Measurements from ENCODE around the gene STK38L.
"Not testable (repeated sequence)": the region's sequence is repeated elsewhere in the genome, so short reads cannot be mapped to it uniquely, and the experiment has no call there.

STK38L gene

GRCh38 chr12:27229367-27229766, 14.7 kb upstream of the STK38L start:
- peak; percentile 76 for DNase-seq

DNA sequence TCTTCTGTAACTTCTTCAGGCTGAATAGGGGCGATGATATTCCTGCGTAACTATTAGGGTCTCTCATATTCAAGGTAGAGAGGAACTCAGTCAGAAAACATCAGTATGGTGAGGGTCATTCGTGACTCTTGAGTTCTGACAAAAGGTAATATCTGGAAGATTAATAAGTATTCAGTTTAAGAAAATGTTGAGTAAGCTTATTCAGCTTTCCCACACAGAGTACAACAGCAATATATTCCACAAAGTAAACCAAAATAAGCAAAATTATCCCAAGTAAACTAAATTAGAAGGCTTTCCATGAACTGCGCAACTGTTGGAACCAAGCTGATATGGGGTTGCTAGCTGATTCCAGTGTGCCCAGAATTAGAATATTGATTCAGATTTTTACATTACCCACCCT, 12.7 kb upstream of the STK38L start:
- not testable (repeated sequence) for DNase-seq

- no peak for DNase-seq
These were observed 10.3 kb upstream of the STK38L start for GRCh38 chr12:27233814-27234213.

- DNase-seq = peak; percentile 77
These were observed 7.6 kb upstream of the STK38L start for GRCh38 chr12:27236498-27236897.

- peak; percentile 87 for DNase-seq
These were observed 6.0 kb upstream of the STK38L start for GRCh38 chr12:27237790-27238771.

DNA sequence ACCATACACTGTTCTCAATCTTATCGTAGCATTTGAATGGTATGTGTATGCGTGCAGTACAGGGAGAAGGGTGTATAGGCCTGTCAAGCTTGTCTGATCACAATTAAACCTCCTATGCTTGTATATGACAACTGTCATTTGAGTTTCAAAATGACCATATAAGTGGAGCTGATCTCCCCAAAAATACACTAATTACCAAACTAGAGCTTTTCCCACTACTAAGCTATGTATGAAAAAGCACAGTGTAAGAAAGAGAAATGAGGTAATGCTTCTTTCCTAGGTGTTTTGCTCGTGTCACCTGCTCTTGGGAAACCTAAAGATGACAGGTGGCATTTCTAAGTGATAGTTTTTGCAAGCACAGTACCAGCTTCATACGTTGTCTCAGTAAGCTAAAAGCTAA, 1.1 kb upstream of the STK38L start:
- no peak for DNase-seq

GRCh38 chr12:27244689-27245488, 803 bp downstream of the STK38L start:
- DNase-seq = peak; percentile 72

DNA sequence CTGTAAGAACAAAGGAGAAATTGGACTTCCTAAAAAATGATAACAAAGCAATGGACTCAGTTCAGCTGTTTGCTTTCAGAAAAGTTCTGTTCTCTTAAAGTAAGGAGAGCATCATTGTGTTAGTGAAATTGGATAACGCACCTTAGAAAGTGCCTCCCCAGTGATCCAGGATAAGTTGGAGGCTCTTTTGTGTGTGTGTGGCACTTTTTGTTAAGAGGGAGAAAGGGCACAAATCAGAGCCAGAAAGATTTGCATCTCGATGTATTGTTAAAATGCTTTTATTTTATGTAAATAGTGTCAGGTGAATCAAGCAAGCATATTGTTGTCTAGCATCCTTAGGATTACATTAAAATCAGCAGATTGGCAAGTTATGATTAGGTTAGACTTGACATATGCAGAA, 2.1 kb downstream of the STK38L start:
- DNase-seq = no peak

DNA sequence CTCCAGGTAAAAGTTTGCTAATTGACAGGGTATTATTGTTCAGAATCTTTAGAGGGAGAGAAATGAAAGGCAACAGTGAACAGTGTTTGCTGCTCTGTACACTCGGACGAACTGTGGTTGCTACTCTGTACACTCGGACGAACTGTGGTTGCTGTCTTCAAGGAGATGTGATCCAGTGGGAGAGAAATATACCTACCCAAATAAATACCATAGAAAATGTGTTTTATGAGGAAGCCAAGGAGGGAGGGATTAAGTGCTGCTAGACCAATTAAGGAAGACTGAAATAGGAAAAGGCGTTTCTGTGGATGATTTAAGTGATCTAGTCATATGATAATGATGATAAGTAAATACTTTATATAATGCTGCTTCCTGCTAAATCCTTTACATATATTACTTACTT, 2.7 kb downstream of the STK38L start:
- DNase-seq = no peak

DNA sequence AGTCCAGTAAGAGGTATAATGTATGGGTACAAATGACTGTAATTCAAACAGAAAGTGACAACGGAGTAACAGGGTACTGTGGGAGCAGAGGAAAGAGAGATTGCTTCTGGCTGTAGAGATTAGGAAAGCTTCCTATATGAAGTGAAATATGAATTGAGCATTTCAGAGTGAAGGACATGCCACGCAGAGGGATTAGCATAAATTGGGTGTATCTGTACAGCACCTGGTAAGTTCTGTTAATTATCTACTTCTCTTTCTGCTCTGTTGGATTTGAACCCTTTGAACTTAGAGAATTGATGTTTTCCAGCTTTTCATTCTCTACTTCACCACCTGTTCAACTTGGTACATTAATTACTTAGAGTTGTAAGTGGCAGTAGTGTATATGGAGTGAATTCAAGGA, 8.8 kb downstream of the STK38L start:
- peak; percentile 73 for DNase-seq

DNA sequence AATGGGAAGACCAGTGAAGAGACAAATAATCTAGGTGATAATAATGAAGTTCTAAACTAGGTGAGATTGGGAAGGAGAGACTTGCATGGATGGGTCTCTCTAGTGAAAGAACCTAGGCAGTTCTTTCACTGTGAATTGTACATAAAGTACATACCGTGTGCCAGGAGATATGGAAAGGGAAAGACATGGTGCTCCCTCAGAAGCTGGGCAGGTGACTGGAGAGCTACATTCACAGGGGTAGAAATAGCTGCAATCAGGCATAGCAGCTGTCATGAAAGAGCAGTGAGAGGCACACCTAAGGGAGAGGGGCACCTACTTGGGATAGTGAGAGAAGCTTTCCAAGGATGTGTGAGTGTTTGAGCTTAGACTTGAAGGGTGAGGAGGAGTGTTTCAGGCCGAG, 9.3 kb downstream of the STK38L start:
- DNase-seq = no peak

DNA sequence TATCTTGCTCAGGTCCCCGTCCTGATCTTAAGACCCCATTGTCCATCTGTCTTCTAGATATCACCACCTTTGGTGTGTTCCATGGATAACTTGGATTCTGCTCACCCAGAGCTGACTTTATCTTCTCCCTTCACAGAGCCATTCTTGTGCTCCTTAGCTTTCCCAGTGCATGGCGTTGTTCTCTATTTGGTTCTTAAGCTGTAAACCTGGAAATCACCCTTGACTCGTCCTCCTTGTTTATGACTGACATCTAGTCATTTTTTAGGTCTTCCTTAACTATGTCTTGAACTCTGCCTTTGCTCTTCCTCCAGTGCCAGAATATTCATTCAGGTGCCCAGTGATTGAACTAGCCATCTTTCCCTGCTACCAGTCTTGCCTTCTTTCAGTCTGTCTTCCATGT, 11.7 kb downstream of the STK38L start:
- no peak for DNase-seq

GRCh38 chr12:27257104-27257843, 13.2 kb downstream of the STK38L start:
- no peak for DNase-seq

- no peak for DNase-seq
These were observed 16.7 kb downstream of the STK38L start for GRCh38 chr12:27260746-27261145.

- no peak for DNase-seq
These were observed 17.8 kb downstream of the STK38L start for GRCh38 chr12:27261866-27262265.

DNA sequence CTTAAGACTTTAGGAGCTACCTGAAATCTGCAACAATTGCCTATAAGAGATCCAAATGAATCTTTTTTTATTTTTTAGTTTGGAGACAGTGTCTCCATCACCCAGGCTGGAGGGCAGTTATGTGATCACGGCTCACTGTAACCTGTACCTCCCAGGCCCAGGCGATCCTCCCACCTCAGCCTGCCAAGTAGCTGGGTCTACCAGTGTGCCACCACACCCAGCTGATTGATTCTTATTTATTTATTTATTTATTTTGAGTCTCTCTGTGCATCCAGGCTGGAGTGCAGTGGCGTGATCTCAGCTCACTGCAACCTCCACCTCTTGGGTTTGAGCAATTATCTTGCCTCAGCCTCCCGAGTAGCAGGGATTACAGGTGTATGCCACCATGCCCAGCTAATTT, 26.1 kb downstream of the STK38L start:
- DNase-seq = no peak

DNA sequence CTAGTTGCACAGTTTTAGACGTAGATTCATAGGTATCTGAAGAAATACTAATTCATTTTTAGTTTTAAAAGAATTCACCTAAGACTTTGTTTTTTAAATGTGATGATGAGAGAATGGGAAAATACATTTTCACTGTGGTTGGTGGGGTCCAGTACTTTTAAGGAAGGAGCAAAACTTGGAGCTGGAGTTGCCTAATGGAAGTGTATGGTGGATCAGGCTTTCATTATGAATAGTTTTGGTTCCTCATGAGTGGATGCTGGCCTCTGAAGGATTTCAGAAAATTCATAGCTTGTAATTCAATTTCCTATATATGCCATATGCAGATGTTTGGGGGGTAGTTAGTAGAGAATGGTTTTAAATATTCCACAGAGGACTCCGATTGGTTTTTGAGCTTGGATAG, 27.1 kb downstream of the STK38L start:
- DNase-seq = no peak

DNA sequence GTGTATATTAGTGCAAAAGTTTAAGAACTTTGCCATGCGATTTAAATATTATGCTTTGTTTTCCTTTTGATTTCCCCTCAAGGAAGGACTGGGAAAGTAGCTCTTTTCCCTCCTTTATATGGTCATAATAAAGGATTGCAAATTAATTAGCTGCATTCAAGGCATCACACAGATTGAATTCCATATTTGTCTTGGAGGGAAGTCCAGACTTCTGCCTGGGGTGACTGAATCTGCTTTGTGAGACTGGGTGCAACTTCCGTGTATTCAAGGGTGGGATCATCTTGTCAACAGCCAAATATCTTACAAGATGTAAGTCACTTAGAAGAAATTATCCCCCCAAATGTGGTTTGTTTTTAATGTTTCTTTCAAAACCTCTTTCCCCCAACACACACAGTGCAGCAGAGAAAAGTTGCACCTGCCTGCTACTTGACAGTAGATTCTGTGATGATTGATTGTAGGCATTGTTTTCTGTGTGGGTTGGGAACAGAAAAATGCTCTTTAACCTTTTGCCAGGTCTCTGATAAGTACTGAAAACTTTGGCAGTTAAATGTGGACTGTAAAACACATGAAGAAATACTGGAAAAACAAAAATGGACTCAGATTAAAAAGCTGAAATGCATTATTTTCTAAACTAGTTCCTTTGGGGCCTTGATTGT, 28.4 kb downstream of the STK38L start:
- DNase-seq = no peak

DNA sequence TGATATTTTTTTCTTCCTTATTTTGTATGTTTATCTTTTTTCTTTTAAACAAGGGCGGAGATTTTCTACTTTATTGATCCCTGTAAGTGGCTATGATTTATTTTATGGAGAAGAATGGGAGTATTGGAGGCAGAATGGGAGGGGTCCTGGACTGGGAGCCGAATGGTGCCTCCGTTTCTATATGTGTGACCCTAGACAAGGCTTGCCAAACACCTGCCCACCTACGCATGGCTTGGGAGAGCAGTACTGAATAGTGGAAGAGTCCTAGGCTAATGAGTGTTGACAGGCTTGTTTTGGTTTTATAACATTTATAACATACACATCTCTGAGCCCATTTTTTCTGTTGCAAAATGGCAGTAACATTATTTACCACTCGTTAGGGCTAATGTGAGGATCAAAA, 29.0 kb downstream of the STK38L start:
- DNase-seq = no peak

DNA sequence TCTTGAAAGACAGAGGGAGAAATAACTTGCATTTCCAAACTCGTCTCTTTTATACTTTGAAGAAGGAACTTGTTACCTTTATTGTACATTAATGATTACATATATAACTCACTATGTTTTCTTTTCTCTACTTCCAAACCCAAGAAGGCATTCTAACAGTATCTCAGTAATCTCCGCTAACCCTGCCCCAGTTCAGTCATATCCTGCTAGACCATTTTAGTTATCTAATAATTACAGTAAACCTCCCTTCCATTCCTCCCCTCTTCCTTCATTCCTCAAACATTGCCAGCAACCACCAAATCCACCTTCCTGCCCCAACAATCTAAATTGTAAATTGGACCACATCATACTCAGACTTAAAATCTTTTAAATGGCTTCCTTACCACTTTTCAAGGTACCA, 30.6 kb downstream of the STK38L start:
- DNase-seq = no peak

- no peak for DNase-seq
These were observed 32.2 kb downstream of the STK38L start for GRCh38 chr12:27276275-27276674.

GRCh38 chr12:27277846-27278260, 33.8 kb downstream of the STK38L start:
- no peak for DNase-seq

- peak; percentile 65 for DNase-seq
These were observed 35.7 kb downstream of the STK38L start for GRCh38 chr12:27279826-27280225.

Measured in OCI-M1 (cell line).